Dendritic cell treated with granulocyte-macrophage colony-stimulating factor and Interleukin-4, amounts not matched to agents 40 ng/mL and 50 ng/mL, for 4 days (primary cell): ENCODE measurements around the gene CA12.
A peak's percentile ranks its signal among the peaks of the same experiment; 100 is the strongest.
"Not testable (repeated sequence)": the region's sequence is repeated elsewhere in the genome, so short reads cannot be mapped to it uniquely, and the experiment has no call there.

Experiments
- H3K27ac Mint-ChIP-seq: one replicate; pipeline ENCODE4 v1.8.0; 2022; ENCODE audit warnings: mild to moderate bottlenecking, mixed read lengths
- H3K27me3 Mint-ChIP-seq: one replicate; pipeline ENCODE4 v1.8.0; 2022; ENCODE audit warnings: mild to moderate bottlenecking, mixed read lengths
- H3K36me3 Mint-ChIP-seq: one replicate; pipeline ENCODE4 v1.8.0; 2022; ENCODE audit warnings: low read depth, mixed read lengths
- H3K4me1 Mint-ChIP-seq: one replicate; pipeline ENCODE4 v1.8.0; 2022; ENCODE audit warnings: low read depth, mixed read lengths
- H3K4me3 Mint-ChIP-seq: one replicate; pipeline ENCODE4 v1.8.0; 2022; ENCODE audit warnings: mild to moderate bottlenecking, moderate library complexity, mixed read lengths
- H3K9me3 Mint-ChIP-seq: one replicate; pipeline ENCODE4 v1.8.0; 2022; ENCODE audit warnings: mixed read lengths
- intact Hi-C: fragments of 100-400 bp; cut with micrococcal nuclease; formaldehyde crosslinking; loops from one replicate; pipeline ENCODE4 v1.15.0; 2022

CA12 gene

GRCh38 chr15:63350178-63350621 lies 31.4 kb downstream of the CA12 start:
- H3K9me3 Mint-ChIP-seq = no peaks in the 10 kb centered on the region
- H3K4me3 Mint-ChIP-seq = no peak overlapping the region
- intact Hi-C loops = no loop called here

GRCh38 chr15:63349621-63350020 lies 32.0 kb downstream of the CA12 start:
- peaks cover 15% of the 10 kb centered on the region for H3K4me1 Mint-ChIP-seq
- no peaks in the 10 kb centered on the region for H3K36me3 Mint-ChIP-seq
- no peak overlapping the region for H3K4me3 Mint-ChIP-seq
- no peaks in the 10 kb centered on the region for H3K9me3 Mint-ChIP-seq
- intact Hi-C loops = no loop called here
- peaks cover 3% of the 10 kb centered on the region for H3K27me3 Mint-ChIP-seq
- H3K27ac Mint-ChIP-seq = no peak overlapping the region

More at GRCh38 chr15:63350178-63350621, 31.4 kb downstream of the CA12 start:
- Mint-ChIP-seq H3K4me1 (peaks cover 15% of the 10 kb centered on the region), H3K27me3 (peaks cover 4% of the 10 kb centered on the region), H3K27ac (no peak overlapping the region), H3K36me3 (no peaks in the 10 kb centered on the region)

GRCh38 chr15:63349156-63349555 lies 32.5 kb downstream of the CA12 start:
- Mint-ChIP-seq H3K4me3 (no peak overlapping the region), H3K36me3 (no peaks in the 10 kb centered on the region), H3K4me1 (peaks cover 15% of the 10 kb centered on the region), H3K27ac (no peak overlapping the region), H3K9me3 (no peaks in the 10 kb centered on the region), H3K27me3 (peaks cover 4% of the 10 kb centered on the region)
- intact Hi-C loops = no loop called here

- peak overlapping the region; percentile 76 for H3K27ac Mint-ChIP-seq
- H3K9me3 Mint-ChIP-seq = no peaks in the 10 kb centered on the region
- intact Hi-C loops = no loop called here
- H3K36me3 Mint-ChIP-seq = no peaks in the 10 kb centered on the region
- H3K4me1 Mint-ChIP-seq = peaks cover 15% of the 10 kb centered on the region
- H3K4me3 Mint-ChIP-seq = no peak overlapping the region
- H3K27me3 Mint-ChIP-seq = peaks cover 6% of the 10 kb centered on the region
Measured at GRCh38 chr15:63348392-63348791, 33.3 kb downstream of the CA12 start.

GRCh38 chr15:63347074-63347857 lies 34.4 kb downstream of the CA12 start:
- H3K9me3 Mint-ChIP-seq = no peaks in the 10 kb centered on the region
- peaks cover 15% of the 10 kb centered on the region for H3K4me1 Mint-ChIP-seq
- peaks cover 3% of the 10 kb centered on the region for H3K27me3 Mint-ChIP-seq
- no peak overlapping the region for H3K27ac Mint-ChIP-seq
- no peaks in the 10 kb centered on the region for H3K36me3 Mint-ChIP-seq
- intact Hi-C loops = no loop called here
- H3K4me3 Mint-ChIP-seq = no peak overlapping the region

GRCh38 chr15:63345391-63345752 lies 36.3 kb downstream of the CA12 start:
- intact Hi-C loops = no loop called here
- Mint-ChIP-seq H3K9me3 (no peaks in the 10 kb centered on the region), H3K27ac (no peak overlapping the region), H3K27me3 (peaks cover 3% of the 10 kb centered on the region), H3K4me3 (no peak overlapping the region), H3K4me1 (peaks cover 15% of the 10 kb centered on the region), H3K36me3 (no peaks in the 10 kb centered on the region)

GRCh38 chr15:63344731-63345390 lies 36.8 kb downstream of the CA12 start:
- peaks cover 15% of the 10 kb centered on the region for H3K4me1 Mint-ChIP-seq
- intact Hi-C loops = no loop called here
- peaks cover 4% of the 10 kb centered on the region for H3K27me3 Mint-ChIP-seq
- H3K36me3 Mint-ChIP-seq = no peaks in the 10 kb centered on the region
- no peak overlapping the region for H3K4me3 Mint-ChIP-seq
- no peaks in the 10 kb centered on the region for H3K9me3 Mint-ChIP-seq
- H3K27ac Mint-ChIP-seq = no peak overlapping the region

GRCh38 chr15:63342996-63343562 lies 38.6 kb downstream of the CA12 start:
- H3K4me3 Mint-ChIP-seq, H3K4me1 Mint-ChIP-seq, intact Hi-C loops, H3K27ac Mint-ChIP-seq, H3K9me3 Mint-ChIP-seq, H3K27me3 Mint-ChIP-seq, H3K36me3 Mint-ChIP-seq: not testable (repeated sequence)

- intact Hi-C loops = no loop called here
- Mint-ChIP-seq H3K9me3 (no peaks in the 10 kb centered on the region), H3K36me3 (no peaks in the 10 kb centered on the region), H3K4me3 (no peak overlapping the region), H3K27ac (no peak overlapping the region), H3K4me1 (no peaks in the 10 kb centered on the region), H3K27me3 (peaks cover 7% of the 10 kb centered on the region)
Measured at GRCh38 chr15:63341898-63342297, 39.7 kb downstream of the CA12 start.

GRCh38 chr15:63340878-63341277 lies 40.8 kb downstream of the CA12 start:
- Mint-ChIP-seq H3K36me3 (no peaks in the 10 kb centered on the region), H3K27me3 (peaks cover 7% of the 10 kb centered on the region), H3K27ac (no peak overlapping the region), H3K4me1 (no peaks in the 10 kb centered on the region), H3K4me3 (no peak overlapping the region), H3K9me3 (no peaks in the 10 kb centered on the region)
- intact Hi-C loops = no loop called here

- H3K4me3 Mint-ChIP-seq = no peak overlapping the region
- no peaks in the 10 kb centered on the region for H3K4me1 Mint-ChIP-seq
- H3K27me3 Mint-ChIP-seq = peaks cover 7% of the 10 kb centered on the region
- H3K9me3 Mint-ChIP-seq = no peaks in the 10 kb centered on the region
- intact Hi-C loops = no loop called here
- no peaks in the 10 kb centered on the region for H3K36me3 Mint-ChIP-seq
- H3K27ac Mint-ChIP-seq = no peak overlapping the region
Measured at GRCh38 chr15:63340353-63340752, 41.3 kb downstream of the CA12 start.

- intact Hi-C loops = no loop called here
- H3K4me3 Mint-ChIP-seq = no peak overlapping the region
- no peaks in the 10 kb centered on the region for H3K36me3 Mint-ChIP-seq
- no peaks in the 10 kb centered on the region for H3K4me1 Mint-ChIP-seq
- H3K9me3 Mint-ChIP-seq = no peaks in the 10 kb centered on the region
- peaks cover 7% of the 10 kb centered on the region for H3K27me3 Mint-ChIP-seq
- no peak overlapping the region for H3K27ac Mint-ChIP-seq
Measured at GRCh38 chr15:63339836-63340235, 41.8 kb downstream of the CA12 start.

- intact Hi-C loops = no loop called here
- no peaks in the 10 kb centered on the region for H3K36me3 Mint-ChIP-seq
Measured at GRCh38 chr15:63339006-63339766, 42.5 kb downstream of the CA12 start.

GRCh38 chr15:63338170-63338569 lies 43.5 kb downstream of the CA12 start:
- no peak overlapping the region for H3K4me3 Mint-ChIP-seq
- no peaks in the 10 kb centered on the region for H3K9me3 Mint-ChIP-seq
- H3K4me1 Mint-ChIP-seq = no peaks in the 10 kb centered on the region
- no peaks in the 10 kb centered on the region for H3K36me3 Mint-ChIP-seq
- intact Hi-C loops = no loop called here
- H3K27ac Mint-ChIP-seq = no peak overlapping the region
- peaks cover 4% of the 10 kb centered on the region for H3K27me3 Mint-ChIP-seq

More at GRCh38 chr15:63339006-63339766, 42.5 kb downstream of the CA12 start:
- Mint-ChIP-seq H3K4me1 (no peaks in the 10 kb centered on the region), H3K27ac (no peak overlapping the region), H3K4me3 (no peak overlapping the region), H3K9me3 (no peaks in the 10 kb centered on the region), H3K27me3 (peaks cover 6% of the 10 kb centered on the region)
